Germinal center (tissue), 1 donor: Measurements from ENCODE around the gene IKZF3.
"Not testable (repeated sequence)": the region's sequence is repeated elsewhere in the genome, so short reads cannot be mapped to it uniquely, and the experiment has no call there.

Experiments used
- DNase-seq: peaks from one replicate; pipeline ENCODE4 v3.0.0; 2012; ENCODE audit warnings: mixed read lengths, low spot score

The IKZF3 gene

DNA sequence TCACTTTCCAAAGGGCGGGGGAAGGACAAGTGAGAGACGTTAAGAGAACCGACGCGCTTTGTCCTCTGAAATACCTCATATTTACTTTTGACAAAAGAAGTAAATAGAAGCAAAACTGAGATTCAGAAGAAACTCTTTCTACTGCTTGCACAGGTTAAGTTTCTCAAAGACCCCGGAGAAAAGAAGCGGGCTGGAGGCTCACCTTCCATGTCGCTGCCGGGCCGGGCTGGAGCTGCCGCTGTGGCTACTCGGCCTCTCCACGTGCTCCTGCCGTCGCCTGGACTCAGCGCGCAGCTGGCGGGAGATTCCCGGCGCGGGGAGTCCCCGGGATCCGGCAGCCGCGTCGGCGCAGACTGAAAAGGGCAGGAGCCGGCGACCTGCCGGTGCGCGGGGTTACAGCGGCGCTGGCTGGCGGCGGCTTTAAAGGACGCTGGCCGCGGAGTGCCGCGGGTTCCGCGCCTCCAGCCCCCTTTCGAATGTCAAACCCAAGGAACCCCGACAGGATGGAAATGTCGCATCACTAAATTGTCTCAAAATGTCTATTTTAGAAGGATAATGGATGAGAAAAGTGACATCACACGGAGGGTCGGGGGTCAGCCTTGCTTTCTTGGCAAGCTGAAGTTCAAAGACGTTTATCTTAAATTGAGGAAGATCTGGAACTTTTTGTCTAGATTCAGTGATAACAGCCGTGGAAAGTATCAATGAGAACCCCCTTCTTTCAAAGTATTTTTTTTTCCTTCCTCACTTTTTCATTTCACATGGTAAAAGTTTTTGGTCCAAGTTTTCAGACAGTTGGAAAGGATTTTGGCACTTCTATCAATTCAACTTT lies at the start of gene IKZF3:
Gene IKZF3 (minus strand): TSS at position 395 of the 829 bp plus-strand sequence. CDS start 186 bp downstream, at position 209.
- peak; percentile 71 for DNase-seq

DNA sequence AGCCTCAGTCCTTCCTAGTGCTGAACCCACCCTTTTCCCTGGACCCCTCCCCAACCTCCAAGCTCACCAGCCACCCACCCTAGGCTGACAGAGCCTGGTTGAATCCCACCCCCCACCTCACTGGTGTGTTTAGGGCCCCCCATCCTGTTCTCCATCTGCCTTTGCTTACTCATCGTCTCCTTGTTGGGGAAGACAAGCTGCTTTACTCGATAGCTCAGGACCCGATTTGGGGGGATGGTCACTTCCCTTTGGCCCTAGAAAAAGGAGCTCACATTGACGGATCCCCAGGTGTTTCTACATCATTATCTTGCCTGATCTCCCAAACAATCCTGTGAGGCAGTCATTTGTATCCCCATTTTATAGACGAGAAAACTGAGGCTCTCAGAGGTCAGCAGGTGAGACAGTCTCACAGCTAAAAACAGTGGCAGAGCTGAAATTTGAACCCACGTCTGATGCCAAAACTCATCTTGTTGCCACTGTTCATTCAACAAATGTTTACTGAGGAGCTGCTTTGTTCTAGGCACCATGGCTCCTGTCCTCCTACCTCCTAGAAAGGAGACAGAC lies 44.8 kb upstream of the IKZF3 start:
- no peak for DNase-seq

DNA sequence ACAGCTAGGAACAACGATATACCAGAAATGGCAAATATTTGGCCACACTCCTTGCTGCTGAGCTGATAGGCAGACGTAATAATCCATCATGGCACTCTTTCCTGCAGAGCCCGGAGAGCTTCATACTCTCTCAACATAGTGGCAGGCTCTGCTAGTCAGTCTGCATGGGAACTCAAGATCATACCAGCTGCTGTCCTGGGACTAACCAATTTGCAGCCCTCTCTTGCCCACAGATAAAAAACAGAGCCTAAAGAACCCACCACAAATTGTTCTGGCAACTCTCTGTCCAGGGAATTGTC lies 40.8 kb upstream of the IKZF3 start:
- DNase-seq = no peak

- DNase-seq = no peak
These were observed 39.2 kb upstream of the IKZF3 start for GRCh38 chr17:39903158-39903884.

GRCh38 chr17:39902027-39902426 lies 37.9 kb upstream of the IKZF3 start:
- not testable (repeated sequence) for DNase-seq

- no peak for DNase-seq
These were observed 35.1 kb upstream of the IKZF3 start for GRCh38 chr17:39899215-39899614.

- no peak for DNase-seq
These were observed 34.0 kb upstream of the IKZF3 start for GRCh38 chr17:39898088-39898487.

- no peak for DNase-seq
These were observed 30.7 kb upstream of the IKZF3 start for GRCh38 chr17:39894681-39895376.

DNA sequence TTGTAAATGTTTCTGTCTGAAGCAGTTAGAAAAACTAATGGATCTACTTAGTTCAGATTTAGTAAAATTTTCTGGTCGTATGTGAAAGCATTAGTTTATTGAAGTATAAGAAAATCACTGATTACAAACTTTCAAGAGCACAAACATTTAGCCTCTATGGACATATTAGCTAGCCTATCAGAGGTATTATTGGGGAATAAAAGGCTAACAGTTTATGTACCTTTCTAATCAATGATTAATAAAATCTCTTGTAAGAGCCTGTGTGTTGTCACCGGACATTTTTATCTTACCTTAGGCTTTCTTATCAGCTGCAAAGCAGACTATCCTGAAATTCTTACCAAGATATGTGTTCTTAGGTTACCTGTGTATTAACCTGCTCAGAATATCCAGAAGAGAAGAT lies 25.1 kb upstream of the IKZF3 start:
- no peak for DNase-seq

DNA sequence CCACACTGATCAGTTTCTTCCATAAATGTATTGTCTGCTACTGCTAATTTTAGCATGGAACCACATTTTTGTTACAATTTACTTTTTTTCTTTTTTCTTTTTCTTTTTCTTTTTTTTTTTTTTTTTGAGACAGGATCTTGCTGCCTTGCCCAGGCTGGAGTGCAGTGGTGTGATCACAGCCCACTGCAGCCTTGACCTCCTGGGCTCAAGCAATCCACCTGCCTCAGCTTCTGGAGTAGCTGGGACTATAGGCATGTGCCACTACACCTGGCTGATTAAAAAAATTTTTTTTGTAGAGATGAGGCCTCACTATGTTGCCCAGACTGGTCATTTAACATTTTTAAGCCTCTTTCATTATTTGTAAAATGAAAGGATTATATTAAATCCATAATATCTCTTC lies 23.0 kb upstream of the IKZF3 start:
- no peak for DNase-seq

DNA sequence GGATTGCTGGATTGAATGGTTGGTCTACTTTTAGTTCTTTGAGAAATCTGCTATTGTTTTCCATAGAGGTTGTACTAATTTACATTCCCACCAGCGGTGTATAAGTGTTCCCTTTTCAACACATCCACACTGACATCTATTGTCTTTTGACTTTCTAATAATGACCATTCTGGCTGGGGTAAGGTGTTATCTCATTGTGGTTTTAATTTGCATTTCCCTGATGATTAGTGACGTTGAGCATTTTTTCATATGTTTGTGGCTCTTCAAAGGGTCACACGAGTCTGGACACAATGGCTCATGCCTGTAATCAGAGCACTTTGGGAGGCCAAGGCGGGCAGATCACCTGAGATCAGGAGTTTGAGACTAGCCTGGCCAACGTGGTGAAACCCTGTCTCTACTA lies 22.0 kb upstream of the IKZF3 start:
- not testable (repeated sequence) for DNase-seq

DNA sequence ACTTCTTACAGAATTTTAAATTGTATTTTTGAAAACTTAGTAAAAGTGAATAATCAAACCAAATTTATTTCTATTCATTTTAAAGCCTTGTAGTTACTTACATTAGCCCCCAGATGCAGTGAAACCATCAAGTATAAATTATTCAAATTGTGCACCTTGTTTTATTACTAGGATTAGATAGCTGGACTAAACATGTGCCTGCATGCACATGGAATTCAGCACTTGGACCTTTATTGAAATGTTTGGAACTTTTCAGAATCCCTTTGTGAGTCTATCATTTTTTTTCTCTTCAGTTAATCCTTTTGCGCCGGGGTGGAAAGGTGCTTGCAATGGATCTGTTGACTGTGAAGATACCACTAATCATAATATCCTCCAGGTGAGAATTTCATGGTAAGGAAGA lies 8.6 kb upstream of the IKZF3 start:
- peak; percentile 17 for DNase-seq

- DNase-seq = no peak
These were observed 7.7 kb upstream of the IKZF3 start for GRCh38 chr17:39871801-39872200.

DNA sequence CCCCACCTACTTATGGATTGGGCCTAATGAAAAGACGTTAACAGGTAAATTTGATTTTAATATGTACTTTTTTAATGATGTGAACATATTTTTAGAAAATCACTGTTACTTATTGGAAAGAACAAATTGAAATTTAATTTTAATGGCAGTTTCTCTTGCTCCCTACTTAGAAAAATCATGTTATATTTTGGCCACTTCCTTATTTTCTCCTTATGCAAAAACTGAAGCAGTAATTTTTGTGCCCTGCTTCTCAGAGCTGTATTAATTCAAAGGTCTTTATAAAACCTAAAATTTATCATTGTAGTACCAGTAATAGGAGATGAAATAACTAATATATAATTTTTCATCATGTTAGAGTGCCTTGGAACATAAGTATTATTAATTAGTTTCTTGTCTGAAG lies 6.7 kb upstream of the IKZF3 start:
- DNase-seq = no peak

- DNase-seq = no peak
These were observed 4.4 kb upstream of the IKZF3 start for GRCh38 chr17:39868554-39868942.

DNA sequence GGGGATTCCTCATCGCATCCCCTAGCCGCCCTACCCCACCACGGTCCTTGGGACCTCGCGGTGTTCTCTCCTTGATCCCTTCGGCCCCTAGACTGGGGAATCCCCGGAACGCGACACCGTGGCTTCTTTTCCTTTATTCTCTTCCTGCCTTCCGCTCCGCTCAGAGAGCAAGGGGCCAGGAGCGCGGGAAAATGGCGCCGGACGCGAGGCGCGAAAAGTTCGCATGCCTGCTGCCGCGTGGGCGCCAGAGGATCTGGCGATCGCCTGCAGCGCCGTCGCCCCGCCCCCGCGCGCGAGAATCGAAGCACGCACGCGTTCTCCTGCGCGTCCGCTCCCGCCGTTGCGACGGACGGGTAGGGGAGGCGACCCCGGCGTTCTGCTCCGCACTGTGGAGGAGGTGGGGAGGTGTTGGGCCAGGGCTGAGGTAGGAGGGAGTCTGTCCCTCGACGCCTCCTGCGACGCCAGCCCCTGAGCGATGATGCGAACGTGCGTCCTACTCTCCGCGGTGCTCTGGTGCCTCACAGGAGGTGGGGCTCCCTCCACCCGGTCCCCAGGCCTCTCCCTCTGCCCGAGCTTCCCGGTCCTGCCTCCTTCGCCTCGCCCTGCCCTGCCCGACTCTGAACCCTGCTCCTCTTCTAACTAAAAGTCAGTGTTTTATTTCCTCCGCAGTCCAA lies 3.9 kb upstream of the IKZF3 start, which contains the start of gene ZPBP2:
Gene ZPBP2 (plus strand): TSS at position 323 of the 674 bp plus-strand sequence. CDS start 153 bp downstream, at position 476.
- peak; percentile 19 for DNase-seq

GRCh38 chr17:39867084-39867879 lies 3.2 kb upstream of the IKZF3 start:
- DNase-seq = peak; percentile 14

DNA sequence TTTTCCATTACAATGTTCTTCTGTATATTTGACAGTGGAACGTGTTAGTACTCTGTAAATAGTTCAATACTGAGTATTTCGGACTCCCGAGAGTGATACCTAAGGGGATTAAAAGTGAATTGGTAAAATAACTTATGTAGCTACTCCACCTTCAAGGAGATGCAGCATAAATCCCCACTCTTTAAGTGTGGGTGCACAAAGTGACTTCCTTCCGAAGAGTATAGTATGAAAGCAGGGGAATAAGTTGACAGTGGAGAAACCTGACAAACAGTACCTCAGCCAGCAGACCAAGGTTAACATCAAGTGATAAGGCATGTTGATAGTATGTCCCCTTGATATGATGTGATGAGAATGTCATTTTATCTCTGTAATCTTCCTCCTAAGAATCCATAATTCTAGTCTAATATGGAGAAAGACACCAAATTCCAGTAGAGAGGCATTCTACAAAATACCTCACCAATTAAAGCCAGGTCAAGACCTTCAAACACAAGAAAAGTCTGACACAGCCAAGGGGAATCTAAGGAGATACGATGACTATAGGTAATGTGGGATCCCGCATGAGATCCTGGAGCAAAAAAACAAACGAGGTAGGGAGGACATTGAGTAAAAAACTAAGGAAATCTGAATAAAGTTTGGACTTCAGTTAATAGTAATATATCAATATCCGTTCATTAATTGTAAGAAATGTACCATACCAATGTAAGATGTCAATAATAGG lies 2.1 kb upstream of the IKZF3 start:
- no peak for DNase-seq

- no peak for DNase-seq
These were observed 731 bp downstream of the IKZF3 start for GRCh38 chr17:39863244-39863917.

GRCh38 chr17:39861235-39861634 lies 2.9 kb downstream of the IKZF3 start:
- no peak for DNase-seq
